Activated CD8-positive, alpha-beta memory T cell treated with anti-CD3 and anti-CD28 coated beads, Interleukin-2, amount 10 ng/mL, durations not matched to agents 7 days and 5 days (primary cell): Measurements from ENCODE around the gene MMP17. TPM values are rescaled to one million over a fixed set of nuclear protein-coding genes. Genes with fewer than 3 reads are reported as not detected.

Experiments
- ATAC-seq: fragments of 150-1000 bp; cut with Tn5 transposase; one replicate; pipeline ENCODE4 v1.10.0; 2021; ENCODE audit warnings: moderate library complexity
- CTCF ChIA-PET: fragments of 350-600 bp; sonication (Branson Sonifier 250); formaldehyde crosslinking; loops from one replicate; lab custom pipeline; 2021; ENCODE audit warnings: antibody characterized with exemption; lab: Charles Lee
- DNase-seq: peaks from one replicate; pipeline ENCODE4 v3.0.0-alpha.2; 2020
- H3K27ac Mint-ChIP-seq: one replicate; pipeline ENCODE4 v1.8.0; 2021; ENCODE audit warnings: mild to moderate bottlenecking, mixed read lengths
- H3K27me3 Mint-ChIP-seq: one replicate; pipeline ENCODE4 v1.8.0; 2021; ENCODE audit warnings: mixed read lengths
- H3K36me3 Mint-ChIP-seq: one replicate; pipeline ENCODE4 v1.8.0; 2021; ENCODE audit warnings: mild to moderate bottlenecking, mixed read lengths
- H3K4me1 Mint-ChIP-seq: one replicate; pipeline ENCODE4 v1.8.0; 2021; ENCODE audit warnings: mixed read lengths
- H3K4me3 Mint-ChIP-seq: one replicate; pipeline ENCODE4 v1.8.0; 2021; ENCODE audit warnings: mild to moderate bottlenecking, moderate library complexity, mixed read lengths
- H3K9me3 Mint-ChIP-seq: one replicate; pipeline ENCODE4 v1.8.0; 2022; ENCODE audit warnings: low read depth, mixed read lengths
- total RNA-seq, 2 experiments: library from RNA; stranded (reverse); gene quantifications; one replicate each; pipeline ENCODE4 v1.2.3, GENCODE V29; 2021

Gene MMP17
- total RNA-seq, 2 experiments from 2014 or later = not detected

GRCh38 chr12:131896811-131897270 lies 68.6 kb downstream of the MMP17 start:
- peaks cover 12% of the 10 kb centered on the region for H3K4me1 Mint-ChIP-seq
- CTCF ChIA-PET = no interaction called here
- no peaks in the 10 kb centered on the region for H3K27me3 Mint-ChIP-seq
- H3K4me3 Mint-ChIP-seq = no peak overlapping the region
- DNase-seq (no peak), ATAC-seq (no peak)
- no peak overlapping the region for H3K27ac Mint-ChIP-seq
- H3K36me3 Mint-ChIP-seq = no peaks in the 10 kb centered on the region
- H3K9me3 Mint-ChIP-seq = no peaks in the 10 kb centered on the region

GRCh38 chr12:131897276-131897675 lies 69.1 kb downstream of the MMP17 start:
- CTCF ChIA-PET = no interaction called here
- H3K4me3 Mint-ChIP-seq = no peak overlapping the region
- H3K36me3 Mint-ChIP-seq = no peaks in the 10 kb centered on the region
- H3K27me3 Mint-ChIP-seq = no peaks in the 10 kb centered on the region
- no peak for ATAC-seq
- peaks cover 12% of the 10 kb centered on the region for H3K4me1 Mint-ChIP-seq
- no peaks in the 10 kb centered on the region for H3K9me3 Mint-ChIP-seq
- H3K27ac Mint-ChIP-seq = no peak overlapping the region
- DNase-seq = no peak

DNA sequence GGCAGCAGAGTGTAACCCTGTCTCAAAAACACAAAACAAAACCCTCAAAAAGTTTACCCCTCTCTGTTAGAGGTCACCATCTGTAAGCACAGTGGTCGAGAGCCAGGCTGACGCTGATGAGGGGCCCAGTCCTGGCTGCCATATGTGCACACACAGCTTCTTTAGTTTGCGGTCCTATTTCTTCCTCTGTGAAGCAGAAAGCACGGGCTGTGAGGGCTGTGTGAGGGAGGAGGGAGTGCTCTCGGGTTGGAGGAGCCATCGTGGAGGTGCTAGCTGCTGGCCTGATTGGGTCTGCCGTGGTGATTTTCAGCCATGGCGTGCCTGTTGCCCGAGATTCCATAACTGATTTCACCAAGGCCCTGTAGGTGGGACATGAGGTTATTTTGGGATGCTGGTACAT lies 69.7 kb downstream of the MMP17 start:
- Mint-ChIP-seq H3K9me3 (no peaks in the 10 kb centered on the region), H3K27ac (no peak overlapping the region)

DNA sequence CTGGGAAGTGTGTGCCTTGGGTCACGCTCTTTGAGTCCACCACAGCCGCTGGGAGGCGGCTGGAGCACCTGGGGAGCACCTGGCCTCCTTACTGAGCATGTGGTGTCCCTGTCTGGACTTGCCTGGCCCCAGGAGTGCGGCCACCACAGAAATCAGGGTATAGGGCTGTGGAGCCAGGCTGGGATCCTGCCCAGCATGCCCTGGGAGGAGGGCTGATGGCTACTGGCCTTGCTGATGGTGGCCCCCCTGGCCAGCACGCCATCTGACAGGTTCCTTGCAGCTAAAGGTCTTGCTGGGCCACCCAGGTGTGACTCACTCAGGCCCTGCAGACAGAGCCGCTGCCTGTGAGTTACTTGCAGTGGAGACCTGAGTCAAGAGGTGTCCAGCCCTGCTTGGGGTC lies 72.2 kb downstream of the MMP17 start:
- no peak for ATAC-seq
- no peak overlapping the region for H3K4me3 Mint-ChIP-seq
- no peak overlapping the region for H3K27ac Mint-ChIP-seq
- H3K4me1 Mint-ChIP-seq = peaks cover 12% of the 10 kb centered on the region
- CTCF ChIA-PET = no interaction called here
- no peaks in the 10 kb centered on the region for H3K9me3 Mint-ChIP-seq
- no peaks in the 10 kb centered on the region for H3K36me3 Mint-ChIP-seq
- no peak for DNase-seq
- no peaks in the 10 kb centered on the region for H3K27me3 Mint-ChIP-seq

More for the DNA sequence above, 69.7 kb downstream of the MMP17 start:
- peaks cover 12% of the 10 kb centered on the region for H3K4me1 Mint-ChIP-seq
- H3K36me3 Mint-ChIP-seq = no peaks in the 10 kb centered on the region
- no peak overlapping the region for H3K4me3 Mint-ChIP-seq
- no peak for DNase-seq
- no peak for ATAC-seq
- H3K27me3 Mint-ChIP-seq = no peaks in the 10 kb centered on the region
- CTCF ChIA-PET = no interaction called here

Other genes starting within 250 kb of the MMP17 start
- 10 to 100 TPM; 54.9 to 55.9 TPM for gene SFSWAP, start 117.3 kb upstream of the MMP17 start, total RNA-seq
- gene ULK1, start 66.2 kb downstream of the MMP17 start, total RNA-seq = 10 to 100 TPM; 20.2 to 24.4 TPM
- 10 to 100 TPM; 64.2 to 69.3 TPM for gene PUS1, start 100.9 kb downstream of the MMP17 start, total RNA-seq
- gene EP400, start 121.5 kb downstream of the MMP17 start, total RNA-seq = 10 to 100 TPM; 54.1 to 68.0 TPM